ENCODE data around the gene EIF4EBP2.
A peak's percentile ranks its signal among the peaks of the same experiment; 100 is the strongest.

Gene EIF4EBP2, protein sequence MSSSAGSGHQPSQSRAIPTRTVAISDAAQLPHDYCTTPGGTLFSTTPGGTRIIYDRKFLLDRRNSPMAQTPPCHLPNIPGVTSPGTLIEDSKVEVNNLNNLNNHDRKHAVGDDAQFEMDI

DNA sequence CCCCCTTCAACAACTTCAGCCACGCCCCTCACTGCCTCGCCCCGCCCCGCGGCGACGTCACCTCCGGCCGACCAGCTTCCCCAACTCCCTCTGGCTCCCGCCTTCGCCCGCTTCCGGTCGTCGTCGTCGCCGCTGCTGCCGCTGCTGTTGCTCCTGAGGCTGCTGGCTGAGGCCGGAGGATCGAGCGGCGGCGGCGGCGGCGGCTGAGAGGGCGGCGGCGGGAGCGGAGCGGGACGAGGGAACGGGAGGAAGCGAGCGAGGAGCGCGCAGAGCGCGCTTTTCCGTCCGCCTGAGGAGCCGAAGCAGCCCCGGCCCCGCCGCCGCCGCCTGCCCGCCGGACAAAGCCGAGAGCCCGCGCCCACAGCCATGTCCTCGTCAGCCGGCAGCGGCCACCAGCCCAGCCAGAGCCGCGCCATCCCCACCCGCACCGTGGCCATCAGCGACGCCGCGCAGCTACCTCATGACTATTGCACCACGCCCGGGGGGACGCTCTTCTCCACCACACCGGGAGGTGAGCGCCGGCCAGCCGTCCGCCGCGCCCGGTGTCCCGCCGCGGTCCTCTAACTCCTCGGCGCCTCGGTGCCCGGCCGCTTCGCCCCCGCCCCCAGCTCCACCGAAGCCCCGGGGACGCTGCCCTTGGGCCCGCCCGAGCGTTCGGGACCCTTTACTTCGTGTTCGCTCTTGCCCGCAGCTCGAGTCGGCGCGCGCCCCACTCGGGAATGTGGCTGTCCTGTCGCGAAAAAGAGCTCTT is at the start of gene EIF4EBP2:
TSS of gene EIF4EBP2 (plus strand) at position 110 of the 751 bp plus-strand sequence. CDS start at position 367, 257 bp downstream.
- peak; percentile 98 for DNase-seq

DNA sequence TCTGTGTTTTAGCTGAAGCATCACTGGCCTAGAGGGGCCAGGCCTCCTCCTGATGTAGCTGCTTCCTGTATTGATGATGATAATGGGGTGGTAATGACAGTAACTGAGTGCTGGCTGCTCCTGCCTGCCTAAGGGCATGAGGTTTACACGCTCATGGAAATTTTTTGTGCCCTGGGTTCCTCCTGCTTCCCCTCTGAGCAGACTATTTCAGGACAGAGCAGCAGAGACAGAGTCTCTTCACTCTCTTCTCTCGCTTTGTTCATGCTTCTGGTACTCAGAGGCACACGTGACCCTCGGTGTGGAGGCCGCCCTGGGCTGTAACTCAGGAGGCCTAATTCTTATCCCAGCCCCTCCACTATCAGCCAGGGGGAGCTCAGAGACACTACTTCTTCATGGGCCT is 49.4 kb upstream of the EIF4EBP2 start:
- peak; percentile 51 for DNase-seq

DNA sequence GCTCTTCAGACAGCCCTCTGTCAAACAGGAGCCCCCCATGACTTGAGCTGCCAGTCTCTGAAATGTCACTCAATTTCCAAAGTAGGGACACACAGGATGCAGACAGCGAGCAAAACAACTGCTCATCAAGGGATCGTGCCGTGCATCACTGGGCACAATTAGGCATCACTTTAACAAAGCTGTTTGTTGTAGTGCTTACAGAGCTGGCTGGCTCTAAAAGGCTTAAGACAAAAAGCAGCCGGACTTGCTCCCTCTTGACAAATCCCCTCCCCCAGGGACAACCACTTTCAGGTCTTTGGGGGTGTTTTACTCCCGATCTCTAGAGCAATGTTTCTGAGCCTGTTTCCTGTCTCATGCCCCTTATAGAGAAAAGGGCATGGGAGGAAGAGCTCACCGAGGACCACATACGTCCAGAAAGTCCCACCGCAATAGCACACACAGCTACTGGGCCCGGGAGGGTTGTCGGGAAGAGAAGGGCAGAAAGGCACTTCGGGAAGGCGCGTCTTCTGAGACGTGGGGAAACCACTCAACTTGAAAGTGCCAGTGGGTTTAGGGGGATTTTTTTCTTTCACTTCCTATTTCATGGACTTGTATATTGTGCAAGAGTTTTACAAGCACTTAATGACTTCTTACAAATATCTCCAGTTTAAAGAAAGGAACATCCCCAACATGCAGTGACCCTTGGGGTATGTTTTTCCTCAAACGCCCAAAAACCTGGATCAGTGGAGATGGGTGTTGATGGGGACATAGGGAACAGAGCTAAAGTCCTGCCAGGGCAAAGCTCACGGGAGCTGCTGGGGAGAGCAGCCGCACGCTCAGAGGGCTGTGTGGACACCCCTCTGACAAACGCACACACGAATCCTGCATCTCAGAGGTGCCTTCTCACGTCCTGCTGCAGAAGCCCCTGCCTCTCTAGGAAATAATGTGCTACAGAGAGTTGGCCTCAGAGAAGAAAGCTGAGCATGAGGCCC is 48.6 kb upstream of the EIF4EBP2 start:
- peak; percentile 97 for DNase-seq

DNA sequence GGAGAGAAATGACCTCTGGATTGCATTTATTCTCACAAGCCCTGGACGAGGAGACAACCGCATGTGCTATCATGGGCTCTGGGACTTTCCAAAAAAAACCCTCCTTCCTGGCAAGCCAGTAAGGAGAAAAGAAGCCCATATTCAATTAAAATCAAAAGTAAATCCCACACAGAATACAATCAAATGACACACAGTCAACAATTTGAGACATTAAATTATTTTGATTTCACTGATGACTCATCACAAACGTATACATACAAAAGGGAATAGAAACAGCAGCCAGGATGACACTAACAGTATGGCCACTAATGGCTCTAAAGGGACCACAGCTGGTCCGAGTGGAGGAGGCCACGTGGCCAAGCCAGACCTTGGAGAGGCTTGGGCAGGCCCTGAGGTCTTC is 46.4 kb upstream of the EIF4EBP2 start:
- peak; percentile 92 for DNase-seq

DNA sequence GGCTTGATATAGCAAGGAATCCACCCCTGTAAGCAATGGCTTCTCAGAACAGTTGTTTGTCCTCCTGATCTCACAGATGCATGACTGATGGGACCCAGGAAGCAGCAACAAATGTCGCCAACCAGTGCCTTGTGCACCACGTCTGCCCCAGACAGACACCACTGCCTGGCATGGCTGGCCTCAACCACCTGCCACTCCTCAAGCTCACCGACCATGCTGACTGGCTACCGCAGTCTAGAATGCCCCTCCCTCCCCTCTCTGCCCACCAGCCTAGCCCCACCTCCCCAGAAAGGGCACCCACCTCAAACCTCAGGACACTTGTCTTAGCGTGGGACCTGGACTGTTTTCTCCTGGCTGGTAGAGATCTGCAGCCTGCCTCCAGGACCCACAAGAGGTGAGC is 45.5 kb upstream of the EIF4EBP2 start:
- no peak for DNase-seq

DNA sequence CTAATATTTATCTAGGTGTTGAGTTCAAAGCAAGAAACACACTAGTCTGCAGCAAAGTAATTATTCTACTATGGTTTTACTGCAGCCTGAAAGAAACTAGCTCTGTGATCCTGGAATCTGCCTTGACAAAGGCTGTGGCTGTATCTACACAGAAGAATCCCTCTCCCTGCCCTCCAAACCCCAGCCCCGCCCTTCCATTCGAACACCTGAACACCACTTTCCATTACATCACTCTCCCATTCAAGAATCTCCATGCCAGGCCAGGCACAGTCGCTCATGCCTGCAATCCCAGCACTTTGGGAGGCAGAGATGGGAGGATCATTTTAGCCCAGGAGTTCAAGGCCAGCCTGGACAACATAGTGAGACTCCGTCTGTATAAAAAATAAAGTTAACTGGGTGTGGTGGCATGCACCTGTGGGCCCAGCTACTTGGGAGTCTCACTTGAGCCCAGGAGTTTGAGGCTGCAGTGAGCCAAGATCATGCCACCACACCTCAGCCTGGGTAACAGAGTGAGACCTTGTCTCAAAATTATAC is 44.9 kb upstream of the EIF4EBP2 start:
- DNase-seq, result no peak

DNA sequence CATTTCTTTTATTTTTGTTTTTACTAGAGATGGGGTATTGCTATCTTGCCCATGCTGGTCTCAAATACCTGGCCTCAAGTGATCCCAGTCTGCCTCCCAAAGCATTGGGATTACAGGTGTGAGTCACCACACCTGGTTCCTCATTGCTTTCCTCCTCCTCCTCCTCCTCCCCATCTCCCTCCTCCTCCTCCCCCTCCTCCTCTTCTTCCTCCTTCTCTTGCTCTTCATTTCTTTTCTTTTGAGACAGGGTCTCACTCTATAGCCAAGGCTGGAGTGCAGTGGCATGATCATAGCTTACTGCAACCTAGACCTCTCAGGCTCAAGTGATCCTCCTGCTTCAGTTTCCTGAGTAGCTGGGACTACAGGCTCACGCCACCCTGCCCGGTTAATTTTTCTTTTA is 43.7 kb upstream of the EIF4EBP2 start:
- DNase-seq, result no peak

DNA sequence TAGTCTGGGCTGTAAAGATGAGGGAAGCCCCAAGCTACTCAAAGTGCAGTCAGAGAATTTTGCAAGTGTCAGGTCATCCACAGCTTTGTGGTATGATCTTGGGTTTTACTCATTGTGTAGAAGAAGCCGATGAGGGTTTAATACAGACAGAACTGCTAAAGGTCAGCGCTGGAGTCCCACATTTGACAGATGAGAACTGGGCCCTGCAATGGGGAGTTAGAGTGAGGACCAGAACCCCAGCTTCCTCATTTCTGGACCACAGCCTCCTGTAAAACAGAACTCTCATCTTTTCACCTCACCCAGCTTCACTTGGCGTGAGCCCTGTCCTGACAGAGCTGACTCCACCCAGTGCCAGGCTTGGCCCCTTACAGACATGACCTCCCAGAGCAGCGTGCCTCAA is 41.6 kb upstream of the EIF4EBP2 start:
- peak; percentile 65 for DNase-seq

DNA sequence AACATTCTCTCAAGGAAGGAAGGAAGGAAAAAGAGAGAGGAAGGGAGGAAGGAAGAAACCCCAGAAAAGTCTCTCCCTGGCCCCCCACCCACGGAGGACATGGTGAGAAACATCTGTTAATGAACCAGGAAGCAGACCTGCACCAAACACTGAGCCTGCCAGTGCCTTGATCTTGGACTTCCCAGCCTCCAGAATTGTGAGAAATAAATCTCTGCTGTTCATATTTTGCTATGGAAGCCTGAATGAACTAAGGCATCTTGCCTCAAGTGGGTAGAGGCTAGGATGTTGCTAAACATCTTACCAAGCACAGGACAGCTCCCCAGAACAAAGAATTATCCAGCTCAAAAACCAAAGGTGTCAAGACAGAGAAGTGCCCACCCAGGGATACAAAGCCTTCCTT is 40.7 kb upstream of the EIF4EBP2 start:
- no peak for DNase-seq

DNA sequence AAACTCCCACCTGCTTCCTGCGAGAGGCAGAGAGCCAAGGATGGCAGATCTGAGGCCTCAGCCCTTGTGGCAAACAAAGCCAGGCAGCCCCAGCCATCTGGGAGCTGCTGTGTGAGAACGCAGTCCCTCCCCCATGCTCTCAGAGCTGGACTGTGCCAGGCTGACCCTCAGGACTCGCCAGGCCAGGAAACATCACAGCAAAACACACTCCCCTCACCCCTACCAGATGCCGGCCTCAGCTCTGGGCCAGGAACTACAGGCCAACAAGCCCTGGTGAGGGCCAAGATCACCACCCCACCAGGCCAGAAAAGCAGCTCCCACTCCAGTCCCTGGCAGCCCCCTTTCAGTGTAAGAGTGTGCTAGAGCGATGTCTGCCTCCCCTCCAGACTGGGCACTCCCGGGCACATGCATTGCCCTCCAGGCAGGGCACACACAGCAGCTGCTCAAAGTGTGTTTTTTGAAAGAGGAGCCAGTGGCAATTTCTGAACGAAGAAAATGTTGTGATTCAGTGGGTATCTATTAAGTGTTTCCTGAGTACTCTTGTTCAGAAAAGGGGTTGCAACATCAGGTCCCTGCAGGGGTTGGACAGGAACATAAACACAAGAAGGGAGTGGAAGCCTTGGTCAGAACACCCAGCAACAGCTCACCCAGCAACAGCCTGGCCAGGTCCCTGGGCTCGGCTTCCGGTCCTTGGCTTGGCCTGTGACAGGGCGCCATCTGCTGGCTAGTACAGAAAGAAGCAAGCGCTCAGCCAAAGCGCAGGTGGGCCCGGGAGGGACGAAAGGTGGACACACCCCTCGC is 39.8 kb upstream of the EIF4EBP2 start:
- DNase-seq, result peak; percentile 95

DNA sequence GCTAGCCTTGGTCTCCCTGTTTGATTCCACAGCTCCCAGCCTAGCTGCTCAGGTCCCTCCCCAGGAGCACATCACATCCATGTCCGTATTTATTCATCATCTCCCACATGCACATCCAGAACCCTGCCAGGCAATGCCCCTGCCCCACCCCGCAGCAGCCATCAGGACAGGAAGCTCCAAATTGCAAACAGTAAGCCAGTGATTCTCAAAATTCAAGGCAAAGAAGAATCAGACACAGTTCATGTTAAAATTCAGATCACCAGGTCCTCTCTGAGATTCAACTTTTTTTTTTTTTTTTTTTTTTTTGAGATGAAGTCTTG is 39.2 kb upstream of the EIF4EBP2 start:
- DNase-seq, result no peak

DNA sequence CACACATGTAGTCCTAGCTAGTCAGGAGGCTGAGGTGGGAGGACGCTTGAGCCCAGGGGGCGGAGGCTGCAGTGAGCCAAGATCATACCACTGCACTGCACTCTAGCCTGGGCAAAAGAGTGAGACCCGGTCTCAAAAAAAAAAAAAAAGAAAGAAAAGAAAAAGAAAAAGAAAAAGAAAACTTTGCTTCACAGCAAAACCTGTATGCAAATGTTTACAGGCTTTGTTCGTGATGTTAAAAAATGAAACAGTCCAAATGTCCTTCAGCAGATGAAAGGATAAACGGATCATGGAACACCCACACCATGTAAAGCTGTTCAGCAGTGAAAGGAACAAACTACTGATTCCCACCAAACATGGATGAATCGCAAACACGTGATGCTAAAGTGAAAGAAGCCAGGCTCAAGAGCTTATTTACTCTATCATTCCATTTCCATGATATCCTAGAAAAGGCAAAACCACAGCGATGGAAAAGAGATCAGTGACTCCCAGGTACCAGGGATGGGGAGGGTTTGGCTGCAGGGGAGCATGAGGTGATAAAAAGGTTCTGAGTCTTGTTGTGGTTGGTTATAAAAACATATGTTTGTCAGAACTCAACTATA is 36.6 kb upstream of the EIF4EBP2 start:
- DNase-seq, result no peak

DNA sequence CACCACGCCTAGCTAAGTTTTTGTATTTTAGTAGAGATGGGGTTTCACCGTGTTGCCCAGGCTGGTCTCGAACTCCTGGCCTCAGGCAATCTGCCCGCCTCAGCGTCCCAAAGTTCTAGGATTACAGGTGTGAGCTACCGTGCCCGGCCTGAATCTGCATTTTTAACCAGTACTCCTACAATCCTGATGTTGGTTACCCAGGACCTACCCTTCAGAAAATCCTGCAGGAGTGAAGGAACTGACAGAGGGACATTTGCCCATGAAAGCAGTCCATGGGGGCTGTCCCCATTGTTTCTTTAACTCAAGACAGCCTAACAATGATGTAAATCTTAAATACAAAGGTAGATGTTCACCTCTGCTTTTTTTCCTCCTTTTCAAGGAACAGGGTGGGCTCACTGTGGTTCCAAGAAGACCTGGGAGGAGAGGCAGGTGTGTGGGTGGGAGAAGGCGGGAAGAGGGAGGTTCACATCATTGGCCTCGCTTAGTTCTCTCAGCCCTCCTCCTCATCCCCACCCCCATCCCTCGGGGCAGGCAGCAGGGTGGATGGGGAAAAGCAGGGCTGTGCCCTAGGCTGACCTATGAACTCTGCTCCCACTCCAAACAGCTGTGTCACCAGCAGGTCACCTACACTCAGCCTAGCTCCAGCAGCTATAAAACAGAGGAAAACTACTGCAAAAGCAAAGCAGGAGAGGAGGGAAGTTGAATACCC is 35.0 kb upstream of the EIF4EBP2 start:
- no peak for DNase-seq

DNA sequence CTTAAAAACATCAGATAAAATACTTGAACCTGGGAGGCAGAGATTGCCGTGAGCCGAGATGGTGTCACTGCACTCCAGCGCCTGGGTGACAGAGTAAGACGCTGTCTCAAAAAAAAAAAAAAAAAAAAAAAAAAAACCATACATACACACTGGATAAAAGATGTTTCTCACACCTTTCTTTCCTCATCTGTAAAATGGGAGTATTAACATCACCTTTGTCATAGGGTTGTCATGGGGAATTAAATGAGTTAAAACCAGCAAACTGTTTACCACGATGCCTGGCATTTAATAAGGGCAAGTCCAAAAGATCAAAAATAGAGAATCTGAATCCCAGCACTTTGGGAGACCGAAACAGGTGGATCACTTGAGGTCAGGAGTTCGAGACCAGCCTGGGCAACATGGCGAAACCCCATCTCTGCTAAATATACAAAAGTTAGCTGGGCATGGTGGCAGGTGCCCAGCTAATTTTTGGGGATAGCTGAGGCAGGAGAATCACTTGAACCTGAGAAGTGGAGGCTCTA is 34.4 kb upstream of the EIF4EBP2 start:
- no peak for DNase-seq

DNA sequence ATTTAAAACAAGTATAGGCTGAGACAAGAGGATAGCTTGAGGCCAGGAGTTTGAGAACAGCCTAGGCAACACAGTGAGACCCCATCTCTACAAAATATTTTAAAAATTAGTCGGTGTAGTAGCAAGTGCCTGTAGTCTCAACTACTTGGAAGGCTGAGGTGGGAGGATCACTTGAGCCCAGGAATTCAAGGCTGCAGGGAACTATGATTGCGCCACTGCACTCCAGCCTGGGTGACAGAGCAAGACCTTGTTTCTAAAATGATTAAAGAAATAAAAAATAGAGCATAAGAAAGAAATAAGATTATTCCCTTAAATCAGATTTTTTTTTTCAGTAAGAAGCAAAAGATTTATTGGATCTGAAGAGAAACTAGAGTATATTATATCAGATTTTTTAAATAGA is 33.2 kb upstream of the EIF4EBP2 start:
- no peak for DNase-seq

DNA sequence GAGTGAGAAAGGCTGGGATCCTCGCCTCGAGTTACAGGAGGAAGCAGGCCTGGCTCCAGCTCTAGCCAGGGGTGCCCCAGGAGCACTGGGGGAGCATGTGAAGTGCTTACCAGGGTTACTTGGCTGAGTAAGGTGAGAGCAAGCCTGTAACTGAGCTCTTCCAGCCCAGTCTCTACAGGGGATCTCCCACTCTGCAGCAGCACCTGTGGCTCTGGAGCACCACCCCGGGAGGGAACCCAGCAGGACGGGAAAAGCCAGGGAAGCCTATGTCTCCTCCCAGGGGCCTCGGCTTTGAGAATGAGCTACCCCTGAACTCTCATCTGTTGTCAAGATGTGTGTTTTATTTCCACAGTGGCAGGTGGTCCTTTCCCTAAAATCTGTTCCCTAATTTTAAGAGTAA is 32.1 kb upstream of the EIF4EBP2 start:
- DNase-seq, result no peak

DNA sequence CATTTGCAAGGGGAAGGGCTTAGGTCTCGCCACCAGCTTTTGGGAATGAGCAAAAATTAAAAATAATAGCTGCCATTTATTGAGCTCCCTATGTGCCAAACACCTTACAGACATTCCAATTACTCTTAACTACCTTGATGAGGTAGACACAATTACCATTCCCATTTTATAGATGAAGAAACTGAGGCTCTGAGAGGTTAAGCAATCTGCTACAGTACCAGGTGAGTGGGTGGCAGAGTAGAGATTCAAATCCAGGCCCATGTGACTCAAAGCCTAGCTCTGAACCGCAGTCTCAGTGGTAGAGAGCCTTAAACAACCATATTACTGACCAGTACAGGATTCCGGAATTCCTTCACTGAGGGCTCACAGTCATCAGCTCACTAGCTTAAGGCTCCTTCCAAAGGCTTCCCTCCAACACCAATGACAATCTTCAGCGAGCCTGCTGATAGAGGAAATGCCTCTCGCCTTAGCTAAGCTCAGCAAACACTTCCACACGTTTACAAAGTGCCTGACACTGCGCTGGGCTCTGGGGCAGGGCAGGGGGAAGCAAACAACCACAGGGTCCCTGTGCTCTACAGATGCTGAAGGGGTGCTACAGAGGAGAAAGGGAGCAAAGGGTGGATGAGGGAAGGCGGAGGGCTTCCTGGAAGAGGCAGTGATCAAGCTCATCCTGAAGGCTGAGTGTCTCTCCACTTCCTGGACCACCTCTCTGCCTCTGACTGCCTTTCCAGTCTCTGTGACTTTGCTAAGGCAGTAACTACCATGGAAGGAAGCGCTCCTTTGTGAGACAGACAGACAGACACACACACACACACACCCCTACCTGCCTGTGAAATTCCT is 28.9 kb upstream of the EIF4EBP2 start:
- DNase-seq, result no peak

DNA sequence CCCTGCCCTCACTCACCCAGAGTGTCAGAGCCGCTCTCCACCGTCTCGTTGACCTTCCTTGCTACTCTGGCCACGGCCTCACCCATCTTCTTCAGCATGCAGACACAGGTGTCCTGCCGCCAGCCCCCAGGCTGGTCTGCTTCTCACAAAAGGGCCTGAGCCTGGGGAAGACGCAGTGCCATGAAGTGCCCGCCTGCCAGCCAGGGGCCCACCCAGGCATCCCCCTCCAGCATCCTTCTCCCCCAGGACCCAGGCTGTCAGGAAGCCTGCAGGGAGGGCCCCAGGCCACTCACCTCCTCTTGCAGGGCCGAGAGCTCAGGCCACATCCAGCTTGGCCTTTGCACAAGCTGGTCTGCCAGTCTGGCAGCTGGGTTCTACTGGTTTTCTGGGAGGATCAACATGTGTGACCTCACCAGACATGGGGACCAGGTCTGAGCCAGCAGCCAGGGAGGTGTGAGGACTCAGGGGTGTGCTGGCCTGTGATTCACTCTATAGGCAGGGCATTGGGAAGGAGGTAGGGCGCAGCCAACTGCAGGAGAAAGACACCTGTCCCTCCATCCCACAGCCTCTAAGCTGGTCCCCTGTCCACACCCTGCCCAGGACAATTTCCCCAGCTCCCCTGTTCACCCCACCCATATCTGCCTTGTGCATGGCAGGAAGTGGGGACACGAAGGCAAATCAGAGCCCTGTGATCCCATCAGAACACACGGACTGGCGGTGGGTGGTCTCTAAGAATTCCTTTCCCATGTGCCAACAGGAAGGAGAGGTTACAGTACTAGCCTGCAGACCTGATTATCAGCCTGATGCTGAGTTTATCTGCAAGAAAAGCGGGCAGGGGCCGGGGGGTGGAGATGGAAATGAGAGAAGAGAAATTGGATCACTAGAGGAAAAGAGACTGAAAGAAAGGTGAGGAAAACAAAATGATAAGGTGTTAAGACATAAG is 27.2 kb upstream of the EIF4EBP2 start:
- no peak for DNase-seq

DNA sequence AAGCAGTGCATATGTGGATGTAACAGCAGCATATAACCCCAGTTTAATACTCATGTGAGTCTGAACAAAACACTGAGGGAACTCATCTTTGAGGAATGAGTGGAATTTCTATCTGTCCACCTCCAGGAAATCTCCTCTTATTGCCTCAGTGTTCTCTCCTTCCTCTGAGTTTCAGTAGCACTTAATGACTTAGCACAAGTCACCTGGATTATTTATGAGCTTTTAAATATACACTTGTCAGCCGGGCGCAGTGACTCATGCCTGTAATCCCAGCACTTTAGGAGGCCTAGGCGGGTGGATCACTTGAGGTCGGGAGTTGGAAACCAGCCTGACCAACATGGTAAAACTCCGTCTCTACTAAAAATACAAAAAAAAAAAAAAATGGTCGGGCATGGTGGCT is 25.8 kb upstream of the EIF4EBP2 start:
- no peak for DNase-seq

All from suppressor macrophage treated with lipopolysaccharide for 4 hours (primary cell).